Stimulated activated effector memory CD8-positive, alpha-beta T cell treated with anti-CD3 and anti-CD28 coated beads, Interleukin-12 subunit alpha, Interleukin-12 subunit beta, amount 100 ng/mL, for 72 hours (primary cell): ENCODE results near the gene ZC3H14.

Source experiments
- ATAC-seq: fragments of 150-1000 bp; cut with Tn5 transposase; 2 replicates; pipeline ENCODE4 v1.10.0; 2021
- DNase-seq, 2 donors: peaks; one replicate each; pipeline ENCODE4 v3.0.0; 2021 to 2022; ENCODE audit warnings: low spot score in 2 of 2
- H3K27ac Mint-ChIP-seq: one replicate; pipeline ENCODE4 v1.8.0; 2022; ENCODE audit warnings: mild to moderate bottlenecking, mixed read lengths
- H3K36me3 Mint-ChIP-seq: one replicate; pipeline ENCODE4 v1.8.0; 2022; ENCODE audit warnings: mild to moderate bottlenecking, mixed read lengths
- H3K4me1 Mint-ChIP-seq: one replicate; pipeline ENCODE4 v1.8.0; 2022; ENCODE audit warnings: mixed read lengths
- H3K4me3 Mint-ChIP-seq: one replicate; pipeline ENCODE4 v1.8.0; 2022; ENCODE audit warnings: mild to moderate bottlenecking, mixed read lengths
- H3K9me3 Mint-ChIP-seq: one replicate; pipeline ENCODE4 v1.8.0; 2022; ENCODE audit warnings: mixed read lengths

The ZC3H14 gene

DNA sequence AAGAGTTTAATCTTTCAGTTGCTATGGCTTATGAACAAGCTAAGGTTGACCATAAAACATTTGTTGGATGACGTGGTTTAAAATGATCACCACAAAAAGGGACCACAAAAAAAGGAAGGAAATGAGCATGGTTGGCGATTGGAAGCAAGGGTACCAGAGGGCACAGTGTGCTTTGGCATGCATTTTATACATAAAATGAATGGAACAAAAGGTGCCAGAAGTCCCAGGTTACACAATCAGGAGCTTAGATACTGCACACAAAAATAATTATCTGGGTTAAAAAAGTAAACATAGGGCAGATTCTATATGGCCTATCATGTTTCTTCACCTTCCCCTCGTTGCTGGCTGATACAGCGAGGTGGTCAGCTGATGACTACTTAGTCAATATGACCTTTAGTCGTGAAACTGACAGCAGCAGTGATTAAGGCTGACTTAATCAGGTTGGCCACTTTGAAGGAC, 50.7 kb downstream of the ZC3H14 start:
- ATAC-seq (peak; percentile 82), DNase-seq (no peak)
- peaks cover 18% of the 10 kb centered on the region for H3K4me1 Mint-ChIP-seq
- H3K36me3 Mint-ChIP-seq: peaks cover 92% of the 10 kb centered on the region
- no peaks in the 10 kb centered on the region for H3K9me3 Mint-ChIP-seq
- no peak overlapping the region for H3K4me3 Mint-ChIP-seq
- no peak overlapping the region for H3K27ac Mint-ChIP-seq

GRCh38 chr14:88614218-88614907, 51.5 kb downstream of the ZC3H14 start:
- ATAC-seq: no peak
- Mint-ChIP-seq H3K9me3 (no peaks in the 10 kb centered on the region), H3K4me1 (peaks cover 18% of the 10 kb centered on the region), H3K36me3 (peaks cover 84% of the 10 kb centered on the region), H3K27ac (peak overlapping the region; percentile 10), H3K4me3 (no peak overlapping the region)
- no peak for DNase-seq

- Mint-ChIP-seq H3K4me1 (peaks cover 16% of the 10 kb centered on the region), H3K36me3 (peaks cover 69% of the 10 kb centered on the region)
Measured at GRCh38 chr14:88616697-88617096, 53.9 kb downstream of the ZC3H14 start.

GRCh38 chr14:88617479-88617878, 54.6 kb downstream of the ZC3H14 start:
- ATAC-seq (no peak), DNase-seq (no peak)
- Mint-ChIP-seq H3K9me3 (no peaks in the 10 kb centered on the region), H3K4me1 (peaks cover 11% of the 10 kb centered on the region), H3K4me3 (no peak overlapping the region), H3K27ac (no peak overlapping the region), H3K36me3 (peaks cover 64% of the 10 kb centered on the region)

More at GRCh38 chr14:88616697-88617096, 53.9 kb downstream of the ZC3H14 start:
- DNase-seq (no peak), ATAC-seq (no peak)
- H3K4me3 Mint-ChIP-seq: no peak overlapping the region
- no peaks in the 10 kb centered on the region for H3K9me3 Mint-ChIP-seq
- no peak overlapping the region for H3K27ac Mint-ChIP-seq

GRCh38 chr14:88618476-88618875, 55.6 kb downstream of the ZC3H14 start:
- no peak for DNase-seq
- Mint-ChIP-seq H3K9me3 (no peaks in the 10 kb centered on the region), H3K4me3 (no peak overlapping the region), H3K4me1 (peaks cover 3% of the 10 kb centered on the region), H3K27ac (no peak overlapping the region), H3K36me3 (peaks cover 61% of the 10 kb centered on the region)
- no peak for ATAC-seq

DNA sequence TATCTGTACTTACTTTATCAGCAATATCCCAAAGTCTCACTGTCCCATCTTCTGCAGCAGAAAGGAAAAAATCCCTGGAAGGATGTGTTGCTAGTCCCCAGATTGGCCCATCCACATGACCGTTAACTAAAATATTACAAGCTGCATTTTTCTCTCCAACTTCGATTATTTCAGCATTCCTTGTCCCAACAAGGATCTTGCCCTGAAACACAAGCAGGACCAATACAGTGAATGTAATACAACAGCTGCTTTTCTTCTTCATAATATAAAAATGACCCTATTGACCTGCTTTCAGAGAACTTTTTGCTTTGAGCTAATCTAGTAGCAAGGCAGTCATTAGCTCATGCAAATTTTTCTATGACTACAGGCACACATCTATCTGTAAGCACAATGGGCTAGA, 58.3 kb downstream of the ZC3H14 start:
- no peak for ATAC-seq
- no peak for DNase-seq

DNA sequence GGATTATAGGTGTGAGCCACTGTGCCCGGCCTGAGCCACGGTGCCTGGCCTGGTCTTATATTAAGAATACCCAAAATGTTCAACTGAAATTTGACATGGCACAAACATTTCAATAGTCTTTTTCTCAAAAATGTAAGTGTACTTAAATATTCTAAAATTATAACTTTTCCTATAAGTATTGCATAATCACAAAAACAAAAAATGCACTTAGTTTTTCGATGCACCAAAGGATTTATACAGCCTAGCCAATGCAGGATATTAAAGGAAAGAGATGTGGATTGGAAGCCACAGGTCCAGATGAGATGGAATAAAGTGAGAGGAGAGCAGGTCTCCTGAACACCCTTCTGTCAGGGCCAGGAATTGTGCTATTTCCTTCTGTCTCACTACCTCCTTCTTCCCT, 62.8 kb downstream of the ZC3H14 start:
- peaks cover 39% of the 10 kb centered on the region for H3K36me3 Mint-ChIP-seq
- ATAC-seq (no peak), DNase-seq (no peak)
- H3K9me3 Mint-ChIP-seq: no peaks in the 10 kb centered on the region
- no peaks in the 10 kb centered on the region for H3K4me1 Mint-ChIP-seq
- no peak overlapping the region for H3K27ac Mint-ChIP-seq
- H3K4me3 Mint-ChIP-seq: no peak overlapping the region

More for the DNA sequence above, 58.3 kb downstream of the ZC3H14 start:
- no peak overlapping the region for H3K27ac Mint-ChIP-seq
- H3K4me3 Mint-ChIP-seq: no peak overlapping the region
- peaks cover 51% of the 10 kb centered on the region for H3K36me3 Mint-ChIP-seq
- no peaks in the 10 kb centered on the region for H3K9me3 Mint-ChIP-seq
- no peaks in the 10 kb centered on the region for H3K4me1 Mint-ChIP-seq

- Mint-ChIP-seq H3K9me3 (no peaks in the 10 kb centered on the region), H3K27ac (no peak overlapping the region), H3K36me3 (peaks cover 26% of the 10 kb centered on the region), H3K4me1 (no peaks in the 10 kb centered on the region), H3K4me3 (no peak overlapping the region)
- DNase-seq (no peak), ATAC-seq (no peak)
Measured at GRCh38 chr14:88628033-88628432, 65.2 kb downstream of the ZC3H14 start.

GRCh38 chr14:88628462-88628861, 65.6 kb downstream of the ZC3H14 start:
- ATAC-seq: no peak
- Mint-ChIP-seq H3K9me3 (no peaks in the 10 kb centered on the region), H3K27ac (no peak overlapping the region), H3K36me3 (peaks cover 22% of the 10 kb centered on the region), H3K4me1 (no peaks in the 10 kb centered on the region), H3K4me3 (no peak overlapping the region)
- DNase-seq: no peak

- H3K9me3 Mint-ChIP-seq: no peaks in the 10 kb centered on the region
- DNase-seq (no peak), ATAC-seq (peak; percentile 42)
- no peak overlapping the region for H3K4me3 Mint-ChIP-seq
- no peaks in the 10 kb centered on the region for H3K4me1 Mint-ChIP-seq
- no peak overlapping the region for H3K27ac Mint-ChIP-seq
- peaks cover 9% of the 10 kb centered on the region for H3K36me3 Mint-ChIP-seq
Measured at GRCh38 chr14:88630565-88630964, 67.7 kb downstream of the ZC3H14 start.

DNA sequence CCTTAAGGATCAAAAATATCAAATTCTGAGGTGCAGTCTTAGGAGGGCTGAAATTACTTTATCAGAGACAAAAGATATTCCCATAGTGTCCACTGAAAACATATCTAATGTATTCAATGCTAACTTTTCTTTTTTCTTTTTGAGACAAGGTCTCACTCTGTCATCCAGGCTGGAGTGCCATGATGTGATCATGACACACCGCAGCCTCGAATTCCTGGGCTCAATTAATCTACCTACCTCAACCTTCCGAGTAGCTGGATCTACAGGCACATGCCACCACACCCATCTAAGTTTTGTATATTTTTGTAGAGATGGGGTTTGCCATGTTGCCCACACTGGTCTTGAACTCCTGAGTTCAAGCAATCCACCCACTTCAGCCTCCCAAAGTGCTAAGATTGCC, 68.3 kb downstream of the ZC3H14 start:
- ATAC-seq (no peak), DNase-seq (no peak)
- no peaks in the 10 kb centered on the region for H3K4me1 Mint-ChIP-seq
- no peak overlapping the region for H3K27ac Mint-ChIP-seq
- no peaks in the 10 kb centered on the region for H3K9me3 Mint-ChIP-seq
- H3K36me3 Mint-ChIP-seq: peaks cover 6% of the 10 kb centered on the region
- no peak overlapping the region for H3K4me3 Mint-ChIP-seq

GRCh38 chr14:88632512-88632911, 69.7 kb downstream of the ZC3H14 start:
- no peak for DNase-seq
- Mint-ChIP-seq H3K4me1 (no peaks in the 10 kb centered on the region), H3K36me3 (peaks cover 7% of the 10 kb centered on the region), H3K9me3 (no peaks in the 10 kb centered on the region), H3K4me3 (no peak overlapping the region), H3K27ac (no peak overlapping the region)
- no peak for ATAC-seq

- DNase-seq: no peak
- H3K4me3 Mint-ChIP-seq: no peak overlapping the region
- no peak for ATAC-seq
- no peaks in the 10 kb centered on the region for H3K4me1 Mint-ChIP-seq
- peaks cover 10% of the 10 kb centered on the region for H3K9me3 Mint-ChIP-seq
- H3K36me3 Mint-ChIP-seq: peaks cover 12% of the 10 kb centered on the region
- H3K27ac Mint-ChIP-seq: no peak overlapping the region
Measured at GRCh38 chr14:88639221-88639620, 76.4 kb downstream of the ZC3H14 start.

DNA sequence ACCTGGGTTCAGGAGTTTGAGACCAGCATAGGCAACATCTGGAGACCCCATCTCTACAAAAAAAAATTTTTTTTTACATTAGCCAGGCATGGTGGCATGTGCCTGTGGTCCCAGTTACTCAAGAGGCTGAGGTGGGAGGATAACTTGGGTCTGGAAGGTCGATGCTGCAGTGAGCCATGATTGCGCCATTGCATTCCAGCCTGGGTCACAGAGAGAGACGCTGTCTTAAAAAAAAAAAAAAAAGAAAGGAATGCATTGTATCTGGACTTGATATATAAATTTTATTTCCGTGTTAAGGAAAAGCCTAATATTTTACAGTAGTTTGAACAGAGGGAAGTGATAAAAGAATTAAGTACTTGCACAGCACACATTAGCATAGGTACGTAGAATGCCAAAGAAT, 97.2 kb downstream of the ZC3H14 start:
- Mint-ChIP-seq H3K9me3 (no peaks in the 10 kb centered on the region), H3K4me3 (no peak overlapping the region), H3K36me3 (peaks cover 63% of the 10 kb centered on the region), H3K4me1 (no peaks in the 10 kb centered on the region), H3K27ac (no peak overlapping the region)
- ATAC-seq (no peak), DNase-seq (no peak)

- Mint-ChIP-seq H3K27ac (peak overlapping the region; percentile 18), H3K4me3 (no peak overlapping the region), H3K9me3 (peaks cover 10% of the 10 kb centered on the region), H3K36me3 (peaks cover 16% of the 10 kb centered on the region), H3K4me1 (peaks cover 12% of the 10 kb centered on the region)
- ATAC-seq: peak; percentile 80
- DNase-seq: peak; percentile 32 to 68
Measured at GRCh38 chr14:88667555-88668273, 104.9 kb downstream of the ZC3H14 start.
